Measurements from ENCODE around the gene PSMA7. TPM values are rescaled to one million over a fixed set of nuclear protein-coding genes. Genes with fewer than 3 reads are reported as not detected.

Gene PSMA7
- polyA plus RNA-seq, 1 donor (not counting 4 experiments of a cell fraction or from before 2014, with no cell fraction given): 383 TPM

- H3K4me3 ChIP-seq (ENCODE audit: control insufficient read depth in 2 of 3, extremely low read depth in 1 of 3, insufficient read depth in 2 of 3, low read depth in 1 of 3, low read length in 3 of 3): no peak overlapping the region
- H3K36me3 ChIP-seq (ENCODE audit: control insufficient read depth in 2 of 2, extremely low read depth in 1 of 2, insufficient read depth in 2 of 2, low read length in 2 of 2): peaks cover 20 to 21% of the 10 kb centered on the region in 2 experiments
- FAIRE-seq (no peak), DNase-seq (ENCODE audit: low read depth, low spot score) (no peak)
- H3K4me2 ChIP-seq (ENCODE audit: control insufficient read depth, extremely low read depth, insufficient read depth, low read depth, low read length): no peak overlapping the region
- H3K27me3 ChIP-seq (ENCODE audit: control insufficient read depth, extremely low read depth, insufficient read depth, low read length): no peaks in the 10 kb centered on the region
- no peak overlapping the region for H3K27ac ChIP-seq (ENCODE audit: control insufficient read depth, insufficient read depth, low read length)
- peaks cover 9% of the 10 kb centered on the region for H3K4me1 ChIP-seq (ENCODE audit: control insufficient read depth, extremely low read depth, insufficient read depth, low read length)
- no peak overlapping the region for H3K9ac ChIP-seq (ENCODE audit: control insufficient read depth, extremely low read depth, insufficient read depth, low read length)
- no peaks in the 10 kb centered on the region for H3K79me2 ChIP-seq (ENCODE audit: control insufficient read depth, insufficient read depth, low read length)
- no peak for TF ChIP-seq CTCF (optimal IDR thresholded peaks at IDR 0.05 in 1 of 3, IDR thresholded peaks at IDR 0.05 in 1 of 3, conservative IDR thresholded peaks at IDR 0.05 in 1 of 3; ENCODE audit: extremely low read depth in 1 of 3, insufficient read depth in 2 of 3, low read length in 3 of 3)
- no peak for TF ChIP-seq EZH2 (IDR thresholded peaks at IDR 0.05; ENCODE audit: low read length)
- H3K9me3 ChIP-seq (ENCODE audit: control insufficient read depth, low read depth, low read length): no peaks in the 10 kb centered on the region
- dilution Hi-C loops (cut with MboI; ENCODE audit: extremely low pct_ligation_motif_present, low sequenced_read_pairs): no loop called here
- no peak overlapping the region for H2AFZ ChIP-seq (ENCODE audit: control insufficient read depth, low read length)
- H3K9me1 ChIP-seq (ENCODE audit: control insufficient read depth, extremely low read depth, insufficient read depth, low read length): no peaks in the 10 kb centered on the region
- no peaks in the 10 kb centered on the region for H4K20me1 ChIP-seq (ENCODE audit: control insufficient read depth, extremely low read depth, insufficient read depth, low read length)
These were observed 22.7 kb upstream of the PSMA7 start for GRCh38 chr20:62165762-62166399.

GRCh38 chr20:62164879-62165761, 21.9 kb upstream of the PSMA7 start:
- no peak for FAIRE-seq
- Histone ChIP-seq H2AFZ (ENCODE audit: control insufficient read depth, low read length) (no peak overlapping the region), H3K9ac (ENCODE audit: control insufficient read depth, extremely low read depth, insufficient read depth, low read length) (no peak overlapping the region), H3K79me2 (ENCODE audit: control insufficient read depth, insufficient read depth, low read length) (no peaks in the 10 kb centered on the region), H3K4me2 (ENCODE audit: control insufficient read depth, extremely low read depth, insufficient read depth, low read depth, low read length) (no peak overlapping the region), H3K4me1 (ENCODE audit: control insufficient read depth, extremely low read depth, insufficient read depth, low read length) (peaks cover 14% of the 10 kb centered on the region), H3K9me3 (ENCODE audit: control insufficient read depth, low read depth, low read length) (no peaks in the 10 kb centered on the region), H4K20me1 (ENCODE audit: control insufficient read depth, extremely low read depth, insufficient read depth, low read length) (no peaks in the 10 kb centered on the region), H3K36me3 (ENCODE audit: control insufficient read depth in 2 of 2, extremely low read depth in 1 of 2, insufficient read depth in 2 of 2, low read length in 2 of 2) (peaks cover 20 to 21% of the 10 kb centered on the region in 2 experiments), H3K27ac (ENCODE audit: control insufficient read depth, insufficient read depth, low read length) (no peak overlapping the region), H3K4me3 (ENCODE audit: control insufficient read depth in 2 of 3, extremely low read depth in 1 of 3, insufficient read depth in 2 of 3, low read depth in 1 of 3, low read length in 3 of 3) (no peak overlapping the region), H3K27me3 (ENCODE audit: control insufficient read depth, extremely low read depth, insufficient read depth, low read length) (no peaks in the 10 kb centered on the region), H3K9me1 (ENCODE audit: control insufficient read depth, extremely low read depth, insufficient read depth, low read length) (no peaks in the 10 kb centered on the region)
- dilution Hi-C loops (cut with MboI; ENCODE audit: extremely low pct_ligation_motif_present, low sequenced_read_pairs): no loop called here
- no peak for DNase-seq (ENCODE audit: low read depth, low spot score)
- no peak for TF ChIP-seq CTCF (optimal IDR thresholded peaks at IDR 0.05 in 1 of 3, IDR thresholded peaks at IDR 0.05 in 1 of 3, conservative IDR thresholded peaks at IDR 0.05 in 1 of 3; ENCODE audit: extremely low read depth in 1 of 3, insufficient read depth in 2 of 3, low read length in 3 of 3)
- no peak for TF ChIP-seq EZH2 (IDR thresholded peaks at IDR 0.05; ENCODE audit: low read length)

Data from keratinocyte (primary cell).